GM11168 (cell line): ENCODE results near the gene MAL.

Source experiments
- in situ Hi-C: fragments of 300-500 bp; cut with MboI; formaldehyde crosslinking; loops from one replicate; pipeline ENCODE4 v1.12.0; 2022; ENCODE audit warnings: low sequenced_read_pairs; ENCODE audit not compliant: unreplicated experiment

MAL gene

DNA sequence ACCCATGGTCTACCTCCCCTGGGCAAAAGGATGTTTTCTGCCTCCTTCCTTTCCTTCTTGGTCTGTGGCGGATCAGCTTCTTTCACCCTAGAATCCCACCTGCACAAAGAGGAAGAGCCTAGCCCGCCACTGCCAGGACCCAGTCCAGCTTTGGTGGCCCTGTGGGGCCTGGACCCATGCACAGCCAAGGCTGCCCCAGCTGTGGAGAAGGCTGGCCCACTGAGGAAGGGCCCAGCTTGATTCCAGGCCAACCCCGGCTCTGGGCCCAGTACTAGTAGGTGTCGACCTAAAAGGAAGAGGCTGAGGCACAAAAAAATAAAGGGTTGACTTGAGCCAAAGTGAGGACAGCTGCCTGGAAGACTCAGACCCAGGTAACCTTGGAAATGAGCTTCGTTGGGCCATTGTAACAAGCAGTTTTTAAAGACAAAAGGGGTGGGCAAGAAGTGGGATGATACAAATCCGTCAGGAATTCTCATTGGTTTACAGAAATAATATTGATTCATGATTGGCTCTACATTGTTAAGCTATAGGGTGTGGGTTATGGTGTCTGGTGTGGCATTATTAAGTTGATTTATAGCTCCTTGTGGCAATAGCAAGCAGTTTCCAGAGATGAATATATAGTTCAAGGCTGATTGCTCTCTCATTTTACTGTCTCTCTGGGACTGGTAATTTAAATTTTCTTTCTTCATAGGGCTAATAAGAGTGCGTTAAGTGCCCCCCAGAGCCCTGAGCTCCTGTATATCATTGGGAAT is 29.8 kb upstream of the MAL start:
- in situ Hi-C loops, result no loop called here

- in situ Hi-C loops, result no loop called here
Measured at GRCh38 chr2:94996305-94997100, 29.0 kb upstream of the MAL start.

- in situ Hi-C loops, result no loop called here
Measured at GRCh38 chr2:94997981-94998930, 27.3 kb upstream of the MAL start.

DNA sequence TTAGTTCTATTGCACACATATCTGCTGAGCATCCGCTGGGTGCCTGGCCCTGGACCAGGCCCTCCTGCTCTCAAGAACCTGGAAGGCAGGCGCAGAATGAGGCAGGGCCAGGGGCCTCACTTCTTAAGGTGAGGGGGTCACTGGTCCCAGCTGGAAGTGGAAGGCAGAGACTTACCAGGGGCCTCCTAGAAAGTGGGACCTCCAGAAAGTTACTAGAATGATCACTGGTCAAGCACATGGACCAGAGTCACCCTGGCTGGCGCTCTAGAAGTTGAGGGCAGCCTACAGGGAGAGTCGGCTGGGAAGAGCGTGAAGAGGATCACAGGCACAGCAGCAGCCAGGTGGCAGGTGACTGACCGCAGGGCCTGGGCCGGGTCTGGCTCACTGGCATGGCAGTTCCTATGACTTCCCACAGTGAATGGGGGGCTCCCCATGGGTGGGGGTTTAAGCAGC is 26.1 kb upstream of the MAL start:
- in situ Hi-C loops, result no loop called here

DNA sequence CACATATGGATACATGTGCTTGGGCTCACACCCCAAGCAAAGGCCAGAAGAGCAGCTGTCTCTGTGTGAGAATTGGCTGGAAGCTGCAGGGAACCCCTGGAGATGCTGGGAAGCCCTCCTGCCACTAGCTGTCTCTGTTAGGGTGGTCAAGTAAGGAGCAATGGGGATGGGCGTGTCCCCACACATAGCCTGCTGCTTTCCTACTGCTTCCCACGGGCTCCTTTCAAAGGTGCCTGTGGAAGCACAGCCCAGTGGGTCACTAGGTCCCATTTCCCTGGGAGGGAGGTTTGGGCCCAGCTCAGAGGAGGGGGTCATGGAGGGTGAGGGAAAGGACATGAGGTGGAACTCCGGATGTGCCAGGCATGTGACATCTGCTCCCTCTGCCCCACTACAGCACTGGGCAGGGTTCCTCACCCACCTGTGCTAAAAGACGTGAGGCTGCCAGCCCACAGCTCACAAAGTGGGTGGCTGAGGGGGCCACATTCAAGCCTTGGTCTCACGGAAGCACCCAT is 24.4 kb upstream of the MAL start:
- in situ Hi-C loops, result no loop called here

DNA sequence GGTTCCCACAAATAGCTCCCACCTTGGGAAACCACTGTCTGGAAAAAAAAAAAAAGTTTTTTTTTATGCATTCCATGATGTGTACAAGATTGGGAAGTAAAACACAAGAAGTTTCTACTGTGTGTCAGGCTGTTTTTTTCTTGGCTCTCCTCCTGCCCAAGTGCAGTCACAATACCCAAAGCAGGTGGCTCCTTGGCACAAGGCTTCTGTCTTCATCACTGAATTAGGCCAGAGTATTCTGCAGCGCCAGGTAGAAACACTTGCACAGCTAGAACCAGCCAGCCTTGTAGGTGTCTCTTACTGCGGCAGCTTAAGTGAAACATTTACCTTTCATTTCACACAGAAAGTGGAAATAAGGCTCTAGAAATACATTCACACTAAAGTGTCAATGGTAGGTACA is 23.8 kb upstream of the MAL start:
- in situ Hi-C loops, result no loop called here

DNA sequence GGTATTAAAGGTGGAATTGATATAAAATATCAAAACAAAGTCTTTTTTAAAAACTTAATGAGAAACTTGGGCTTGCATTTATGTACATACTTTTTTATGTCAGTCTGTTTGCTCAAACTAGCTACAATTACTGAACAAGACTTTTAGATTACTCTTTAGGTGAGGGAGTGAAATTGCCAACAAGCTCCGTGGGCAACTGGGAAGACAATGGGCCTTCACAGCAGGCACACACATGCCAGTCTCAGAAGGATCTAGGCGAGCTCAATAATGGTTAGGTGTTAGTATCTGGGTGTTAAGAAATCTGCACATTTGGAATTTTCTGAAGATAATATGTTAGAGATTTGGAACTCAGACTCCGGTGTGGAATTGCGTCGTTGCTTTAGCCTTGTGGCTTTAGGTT is 23.0 kb upstream of the MAL start:
- in situ Hi-C loops, result no loop called here

DNA sequence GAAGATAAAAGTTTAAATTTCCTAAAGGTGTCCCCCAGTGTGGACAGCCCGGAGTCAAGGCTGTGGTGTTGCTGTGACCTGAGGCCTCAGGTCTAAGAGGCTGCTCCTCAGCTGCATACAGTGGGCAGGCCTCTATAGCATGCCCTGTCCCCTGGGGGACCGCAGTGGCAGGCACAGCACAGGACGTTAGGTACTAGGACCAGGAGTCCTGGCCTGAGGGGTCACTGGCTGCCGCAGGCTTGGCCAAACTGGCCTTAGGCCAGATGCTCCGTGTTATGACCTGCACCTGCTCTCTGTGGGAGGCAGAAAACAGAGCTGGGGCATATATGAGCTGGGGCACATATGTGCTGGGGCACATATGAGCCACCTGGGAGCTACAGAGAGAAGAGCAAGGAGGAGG is 21.2 kb upstream of the MAL start:
- in situ Hi-C loops, result no loop called here

DNA sequence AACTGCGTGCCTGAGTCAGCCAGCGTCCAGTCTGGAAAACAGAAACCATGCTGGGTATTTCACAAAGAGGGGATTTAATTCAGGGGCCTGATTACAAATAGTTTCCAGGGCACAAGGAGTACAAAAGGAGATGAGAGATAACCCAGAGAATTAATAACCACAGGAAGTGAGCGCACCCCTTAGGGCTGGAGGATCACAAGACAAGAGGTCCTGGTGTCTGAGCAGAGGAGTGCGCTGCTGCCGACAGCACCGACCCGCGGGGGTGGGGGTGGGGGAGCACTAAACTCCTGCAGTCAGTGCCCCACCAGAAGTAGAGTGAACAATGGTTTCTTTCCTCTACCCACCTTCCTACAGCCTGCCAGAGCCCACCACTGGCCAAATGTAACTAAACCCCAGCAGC is 20.8 kb upstream of the MAL start:
- in situ Hi-C loops, result no loop called here

DNA sequence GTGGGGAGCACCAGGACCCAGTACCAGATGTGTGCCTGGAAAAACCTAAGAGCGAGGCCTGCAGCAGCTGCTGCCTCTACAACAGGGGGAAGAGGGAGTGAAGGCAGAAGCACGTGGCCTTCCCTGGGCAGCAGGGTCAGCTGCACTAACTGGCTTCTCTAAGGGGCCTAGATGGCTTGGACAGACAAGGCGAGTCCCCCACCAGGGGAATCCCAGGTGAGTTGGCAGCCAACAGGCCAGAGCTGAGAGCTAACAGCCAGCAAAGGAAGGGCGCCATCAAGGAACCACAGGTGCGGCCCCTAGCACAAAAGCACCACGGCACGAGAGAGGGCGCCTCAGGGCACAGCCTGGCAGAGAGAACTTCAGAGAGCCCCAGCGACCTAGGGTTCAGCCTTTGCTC is 19.8 kb upstream of the MAL start:
- in situ Hi-C loops, result no loop called here

DNA sequence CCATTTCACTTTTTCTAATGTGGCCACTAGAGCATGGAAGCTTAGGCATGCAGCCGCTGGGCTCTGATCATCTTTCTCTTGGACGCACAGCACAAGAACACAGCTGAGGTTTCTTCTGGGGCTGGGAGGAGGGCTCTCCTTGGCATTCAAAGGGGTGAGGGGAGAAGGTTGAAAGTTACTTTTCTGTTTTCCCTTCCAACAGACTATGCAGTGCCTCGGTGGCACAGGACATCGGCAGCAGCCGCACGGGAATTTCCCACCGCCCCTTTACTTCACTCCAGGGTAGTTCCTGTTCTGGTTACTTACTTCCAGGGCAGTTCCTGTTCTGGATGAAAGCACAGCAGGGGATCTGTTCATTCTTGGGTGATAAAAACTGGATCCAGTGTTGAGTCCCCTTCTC is 18.9 kb upstream of the MAL start:
- in situ Hi-C loops, result no loop called here

GRCh38 chr2:95007031-95007609 is 18.4 kb upstream of the MAL start:
- in situ Hi-C loops, result no loop called here

- in situ Hi-C loops, result no loop called here
Measured at GRCh38 chr2:95007822-95008221, 17.7 kb upstream of the MAL start.

- in situ Hi-C loops, result no loop called here
Measured at GRCh38 chr2:95008306-95008705, 17.2 kb upstream of the MAL start.

DNA sequence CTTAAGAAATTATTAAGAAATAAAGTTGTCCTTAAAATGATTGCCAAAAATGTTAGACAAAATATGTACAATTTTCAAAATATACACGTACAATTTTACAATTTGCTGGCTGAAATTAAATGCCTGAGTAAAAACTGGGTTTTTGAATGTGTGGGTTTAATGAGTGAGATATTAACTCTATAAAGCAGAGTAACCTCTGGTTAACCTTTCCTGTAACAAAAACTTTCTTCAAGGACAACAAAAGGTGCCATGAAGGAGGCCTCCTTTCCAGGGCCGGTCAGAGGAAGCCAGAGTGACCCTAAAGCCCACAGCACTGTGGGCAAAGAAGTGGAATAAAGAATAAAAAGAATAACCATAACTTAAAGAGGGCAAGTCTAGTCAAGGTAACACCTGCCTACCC is 16.5 kb upstream of the MAL start:
- in situ Hi-C loops, result no loop called here

GRCh38 chr2:95009412-95009811 is 16.1 kb upstream of the MAL start:
- in situ Hi-C loops, result no loop called here

DNA sequence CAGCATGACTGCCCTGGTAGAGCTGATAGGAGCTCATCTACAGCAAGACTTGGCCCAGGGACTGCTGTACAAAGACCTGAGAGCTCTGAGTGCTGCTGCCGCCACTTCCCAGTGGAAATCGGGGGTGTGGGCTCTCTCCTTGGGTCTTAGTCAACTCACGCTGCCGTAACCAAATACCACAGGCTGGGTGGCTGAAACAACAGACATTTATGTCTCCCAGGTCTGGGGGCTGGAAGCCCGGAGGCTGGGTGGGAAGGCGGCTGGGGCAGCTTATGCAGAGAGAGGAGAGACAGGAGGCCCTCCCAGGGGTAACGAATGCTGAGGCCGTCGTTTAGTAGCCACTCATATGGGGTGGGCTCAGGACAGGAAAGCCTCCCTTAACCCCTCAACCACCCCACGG is 15.4 kb upstream of the MAL start:
- in situ Hi-C loops, result no loop called here

- in situ Hi-C loops, result no loop called here
Measured at GRCh38 chr2:95010718-95011117, 14.8 kb upstream of the MAL start.

GRCh38 chr2:95012881-95013550 is 12.5 kb upstream of the MAL start:
- in situ Hi-C loops, result no loop called here

DNA sequence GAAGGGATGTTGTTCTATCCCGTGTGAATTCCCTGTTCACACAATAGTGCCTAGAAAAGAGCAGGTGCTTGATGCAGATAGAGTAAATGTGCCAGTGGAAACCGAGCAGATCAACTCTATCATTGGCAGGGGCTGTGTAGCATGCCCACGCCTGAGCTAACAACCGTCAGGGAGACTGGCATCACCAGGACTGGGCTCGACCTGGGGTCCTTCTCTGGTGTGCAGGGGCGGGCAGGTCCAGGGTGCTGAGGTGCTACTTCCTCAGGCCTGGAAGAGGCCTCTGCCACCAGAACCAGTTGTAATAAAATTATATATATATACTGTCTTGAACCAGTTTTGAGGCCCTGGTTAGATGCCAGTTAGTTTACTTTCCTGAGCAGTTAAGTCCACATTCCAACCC is 11.8 kb upstream of the MAL start:
- in situ Hi-C loops, result no loop called here
